ENCODE results near the gene CREBL2. TPM values are rescaled to one million over a fixed set of nuclear protein-coding genes. Genes with fewer than 3 reads are reported as not detected.

The CREBL2 gene
- total RNA-seq, 1 donor from 2014 or later = 11.3 TPM

GRCh38 chr12:12669020-12669419, 57.3 kb downstream of the CREBL2 start:
- TF ChIP-seq CTCF (IDR thresholded peaks at IDR 0.05) = no peak
- DNase-seq (ENCODE audit: low spot score) = no peak
- Mint-ChIP-seq H3K27ac (ENCODE audit: unreplicated experiment) (no peak overlapping the region), H3K4me1 (ENCODE audit: low read depth) (peaks cover 5% of the 10 kb centered on the region), H3K4me3 (ENCODE audit: unreplicated experiment) (no peak overlapping the region), H3K9me3 (ENCODE audit: low read depth) (no peaks in the 10 kb centered on the region), H3K27me3 (ENCODE audit: low read depth) (no peaks in the 10 kb centered on the region), H3K36me3 (ENCODE audit: low read depth) (no peaks in the 10 kb centered on the region)

GRCh38 chr12:12671850-12672660, 60.4 kb downstream of the CREBL2 start:
- DNase-seq (ENCODE audit: low spot score) = no peak
- no peak for TF ChIP-seq CTCF (IDR thresholded peaks at IDR 0.05)
- Mint-ChIP-seq H3K27me3 (ENCODE audit: low read depth) (no peaks in the 10 kb centered on the region), H3K4me3 (ENCODE audit: unreplicated experiment) (no peak overlapping the region), H3K36me3 (ENCODE audit: low read depth) (no peaks in the 10 kb centered on the region), H3K9me3 (ENCODE audit: low read depth) (no peaks in the 10 kb centered on the region), H3K4me1 (ENCODE audit: low read depth) (peaks cover 5% of the 10 kb centered on the region), H3K27ac (ENCODE audit: unreplicated experiment) (no peak overlapping the region)

- H3K4me1 Mint-ChIP-seq (ENCODE audit: low read depth) = peaks cover 5% of the 10 kb centered on the region
Measured at GRCh38 chr12:12673296-12673695, 61.6 kb downstream of the CREBL2 start.

GRCh38 chr12:12676605-12677004, 64.9 kb downstream of the CREBL2 start:
- Mint-ChIP-seq H3K9me3 (ENCODE audit: low read depth) (no peaks in the 10 kb centered on the region), H3K4me3 (ENCODE audit: unreplicated experiment) (no peak overlapping the region), H3K36me3 (ENCODE audit: low read depth) (no peaks in the 10 kb centered on the region), H3K27ac (ENCODE audit: unreplicated experiment) (no peak overlapping the region), H3K27me3 (ENCODE audit: low read depth) (no peaks in the 10 kb centered on the region), H3K4me1 (ENCODE audit: low read depth) (peaks cover 3% of the 10 kb centered on the region)
- no peak for DNase-seq (ENCODE audit: low spot score)
- no peak for TF ChIP-seq CTCF (IDR thresholded peaks at IDR 0.05)

More at GRCh38 chr12:12673296-12673695, 61.6 kb downstream of the CREBL2 start:
- no peak for TF ChIP-seq CTCF (IDR thresholded peaks at IDR 0.05)
- no peak for DNase-seq (ENCODE audit: low spot score)
- H3K9me3 Mint-ChIP-seq (ENCODE audit: low read depth) = no peaks in the 10 kb centered on the region
- H3K4me3 Mint-ChIP-seq (ENCODE audit: unreplicated experiment) = no peak overlapping the region
- H3K36me3 Mint-ChIP-seq (ENCODE audit: low read depth) = no peaks in the 10 kb centered on the region
- H3K27ac Mint-ChIP-seq (ENCODE audit: unreplicated experiment) = no peak overlapping the region
- no peaks in the 10 kb centered on the region for H3K27me3 Mint-ChIP-seq (ENCODE audit: low read depth)

GRCh38 chr12:12681061-12681765, 69.5 kb downstream of the CREBL2 start:
- no peak overlapping the region for H3K27ac Mint-ChIP-seq (ENCODE audit: unreplicated experiment)
- H3K27me3 Mint-ChIP-seq (ENCODE audit: low read depth) = peaks cover 2% of the 10 kb centered on the region
- peaks cover 4% of the 10 kb centered on the region for H3K4me1 Mint-ChIP-seq (ENCODE audit: low read depth)
- DNase-seq (ENCODE audit: low spot score) = no peak
- no peak for TF ChIP-seq CTCF (IDR thresholded peaks at IDR 0.05)
- no peak overlapping the region for H3K4me3 Mint-ChIP-seq (ENCODE audit: unreplicated experiment)
- no peaks in the 10 kb centered on the region for H3K36me3 Mint-ChIP-seq (ENCODE audit: low read depth)
- no peaks in the 10 kb centered on the region for H3K9me3 Mint-ChIP-seq (ENCODE audit: low read depth)
